GM12872 (cell line): ENCODE results near the gene GSTK1.

Experiments
- TF ChIP-seq, protein P1 (sequence below): IDR thresholded peaks from 3 replicates; pipeline ENCODE4 v1.5.1; 2011; ENCODE audit warnings: low read depth, mild to moderate bottlenecking, low read length, moderate library complexity; ENCODE audit not compliant: insufficient read depth

GSTK1 gene

DNA sequence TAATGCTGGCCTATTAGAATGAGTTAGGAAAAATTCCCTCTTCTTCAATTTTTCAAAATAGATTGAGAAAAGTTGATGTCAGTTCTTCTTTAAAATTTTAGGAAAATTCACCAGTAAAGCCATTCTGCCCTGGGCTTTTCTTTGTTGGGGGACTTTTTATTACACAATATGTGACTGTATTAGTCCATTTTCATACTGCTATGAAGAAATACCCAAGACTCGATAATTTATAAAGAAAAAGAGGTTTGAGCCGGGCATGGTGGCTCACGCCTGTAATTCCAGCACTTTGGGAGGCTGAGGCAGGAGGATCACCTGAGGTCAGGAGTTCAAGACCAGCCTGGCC is 28.7 kb upstream of the GSTK1 start:
- TF ChIP-seq, protein P1, sequence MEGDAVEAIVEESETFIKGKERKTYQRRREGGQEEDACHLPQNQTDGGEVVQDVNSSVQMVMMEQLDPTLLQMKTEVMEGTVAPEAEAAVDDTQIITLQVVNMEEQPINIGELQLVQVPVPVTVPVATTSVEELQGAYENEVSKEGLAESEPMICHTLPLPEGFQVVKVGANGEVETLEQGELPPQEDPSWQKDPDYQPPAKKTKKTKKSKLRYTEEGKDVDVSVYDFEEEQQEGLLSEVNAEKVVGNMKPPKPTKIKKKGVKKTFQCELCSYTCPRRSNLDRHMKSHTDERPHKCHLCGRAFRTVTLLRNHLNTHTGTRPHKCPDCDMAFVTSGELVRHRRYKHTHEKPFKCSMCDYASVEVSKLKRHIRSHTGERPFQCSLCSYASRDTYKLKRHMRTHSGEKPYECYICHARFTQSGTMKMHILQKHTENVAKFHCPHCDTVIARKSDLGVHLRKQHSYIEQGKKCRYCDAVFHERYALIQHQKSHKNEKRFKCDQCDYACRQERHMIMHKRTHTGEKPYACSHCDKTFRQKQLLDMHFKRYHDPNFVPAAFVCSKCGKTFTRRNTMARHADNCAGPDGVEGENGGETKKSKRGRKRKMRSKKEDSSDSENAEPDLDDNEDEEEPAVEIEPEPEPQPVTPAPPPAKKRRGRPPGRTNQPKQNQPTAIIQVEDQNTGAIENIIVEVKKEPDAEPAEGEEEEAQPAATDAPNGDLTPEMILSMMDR: no peak

DNA sequence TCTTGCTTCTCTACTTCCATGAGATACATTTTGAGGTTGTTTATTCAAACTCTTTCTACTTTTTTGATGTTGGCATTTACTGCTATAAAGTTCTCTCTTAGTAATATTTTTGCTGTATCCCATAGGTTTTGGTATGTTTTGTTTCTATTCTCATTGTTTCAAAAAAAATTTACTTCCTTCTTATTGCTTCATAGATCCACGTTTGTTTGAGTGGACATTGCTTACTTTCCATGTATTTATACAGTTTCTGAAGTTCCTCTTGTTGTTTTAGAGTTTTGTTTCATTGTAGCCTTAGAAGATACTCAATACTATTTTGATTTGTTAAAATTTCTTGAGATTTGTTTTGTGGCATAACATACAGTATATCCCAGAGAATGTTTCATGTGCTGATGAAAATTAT is 27.7 kb upstream of the GSTK1 start:
- TF ChIP-seq, protein P1: no peak

DNA sequence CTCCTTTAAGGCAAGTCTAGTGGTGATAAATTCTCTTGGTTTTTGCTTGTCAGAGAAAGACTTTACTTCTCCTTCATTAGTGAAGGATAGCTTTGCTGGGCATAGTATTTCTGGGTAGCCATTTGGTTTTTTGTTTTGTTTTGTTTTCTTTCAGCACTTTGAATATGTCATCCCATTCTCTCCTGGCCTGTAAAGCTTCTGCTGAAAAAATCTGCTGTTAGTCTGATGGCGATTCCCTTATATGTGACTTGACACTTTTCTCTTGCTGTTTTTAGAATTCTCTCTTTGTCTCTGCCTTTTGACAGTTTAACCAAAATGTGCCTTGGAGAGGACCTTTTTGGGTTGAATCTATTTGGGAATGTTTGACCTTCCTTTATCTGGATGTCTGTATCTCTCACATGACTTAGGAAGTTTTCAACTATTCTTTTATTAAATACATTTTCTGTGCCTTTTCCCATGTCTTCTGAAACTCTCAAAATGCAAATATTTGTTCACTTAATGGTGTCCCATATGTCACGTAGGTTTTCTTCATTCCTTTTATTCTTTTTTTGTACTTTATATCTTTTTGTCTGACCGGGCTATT is 26.7 kb upstream of the GSTK1 start:
- TF ChIP-seq, protein P1: no peak

DNA sequence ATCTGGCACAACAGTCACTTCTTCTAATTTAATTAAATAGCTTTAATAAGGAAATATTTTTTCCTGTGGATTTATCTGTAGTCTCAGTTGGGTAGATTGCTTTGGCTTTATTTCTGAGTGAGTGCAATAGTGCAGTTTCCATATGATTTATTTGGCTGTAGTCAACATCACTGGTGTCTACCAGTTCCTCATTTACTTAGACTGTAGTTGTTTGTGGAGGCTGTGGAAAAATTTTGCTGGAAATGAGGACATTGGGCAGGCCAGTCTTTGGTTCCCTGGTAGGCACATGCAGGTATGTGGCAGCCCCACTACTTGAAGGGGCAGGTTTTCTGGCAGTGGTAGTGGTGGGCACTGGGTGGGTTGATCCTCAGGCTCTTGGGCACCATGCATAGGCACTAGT is 25.9 kb upstream of the GSTK1 start:
- TF ChIP-seq, protein P1: no peak

DNA sequence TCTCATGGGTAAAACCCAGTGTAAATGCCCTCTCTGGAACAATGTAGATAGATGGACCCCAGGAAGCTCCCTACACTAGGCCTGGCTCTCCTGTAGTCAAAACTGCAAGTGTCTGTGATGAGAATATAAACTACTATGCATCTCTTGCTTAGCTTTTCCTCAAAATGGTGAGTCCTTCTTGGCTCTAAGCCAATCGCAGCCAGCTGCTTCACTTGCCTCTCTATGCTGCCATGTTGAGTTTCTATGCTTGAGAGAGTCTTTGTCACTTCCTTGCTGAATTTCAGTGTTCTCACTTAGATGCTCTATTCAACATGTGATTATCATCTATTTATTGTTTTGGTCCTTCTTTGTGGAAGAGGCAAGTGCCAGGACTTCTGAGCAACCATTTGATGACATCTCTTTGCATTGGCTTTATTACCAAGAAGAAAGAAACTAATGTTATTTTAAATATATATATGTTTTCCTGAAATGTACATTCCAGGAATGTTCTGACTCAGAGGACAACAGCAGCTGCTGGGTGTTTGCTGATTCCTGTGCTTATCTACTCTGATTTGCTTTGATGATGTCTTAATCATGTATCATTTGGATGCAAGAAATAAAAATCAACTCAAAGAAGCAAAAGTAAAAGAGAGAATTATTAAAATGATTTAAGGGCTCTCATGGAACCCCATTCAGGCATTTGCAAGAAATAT is 24.8 kb upstream of the GSTK1 start:
- TF ChIP-seq, protein P1: no peak

DNA sequence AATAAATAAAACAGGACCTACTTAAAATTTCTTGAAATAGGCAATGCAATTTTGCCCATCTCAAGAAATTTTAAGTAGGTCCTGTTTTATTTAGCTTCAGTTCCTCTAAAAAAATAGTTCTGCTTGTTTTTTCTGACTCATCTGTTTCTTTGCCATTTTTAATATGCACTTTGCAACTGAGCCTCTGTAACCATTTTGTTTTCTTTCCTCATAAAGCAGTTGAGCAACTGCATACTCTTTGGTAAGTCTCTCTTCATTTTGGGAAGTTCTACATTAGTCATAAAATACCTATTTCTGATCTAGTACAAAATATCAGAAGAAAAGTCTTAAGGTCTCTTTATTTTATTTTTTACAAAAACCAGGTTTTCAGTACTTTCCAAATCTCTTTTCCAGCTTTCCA is 23.4 kb upstream of the GSTK1 start:
- TF ChIP-seq, protein P1: no peak

DNA sequence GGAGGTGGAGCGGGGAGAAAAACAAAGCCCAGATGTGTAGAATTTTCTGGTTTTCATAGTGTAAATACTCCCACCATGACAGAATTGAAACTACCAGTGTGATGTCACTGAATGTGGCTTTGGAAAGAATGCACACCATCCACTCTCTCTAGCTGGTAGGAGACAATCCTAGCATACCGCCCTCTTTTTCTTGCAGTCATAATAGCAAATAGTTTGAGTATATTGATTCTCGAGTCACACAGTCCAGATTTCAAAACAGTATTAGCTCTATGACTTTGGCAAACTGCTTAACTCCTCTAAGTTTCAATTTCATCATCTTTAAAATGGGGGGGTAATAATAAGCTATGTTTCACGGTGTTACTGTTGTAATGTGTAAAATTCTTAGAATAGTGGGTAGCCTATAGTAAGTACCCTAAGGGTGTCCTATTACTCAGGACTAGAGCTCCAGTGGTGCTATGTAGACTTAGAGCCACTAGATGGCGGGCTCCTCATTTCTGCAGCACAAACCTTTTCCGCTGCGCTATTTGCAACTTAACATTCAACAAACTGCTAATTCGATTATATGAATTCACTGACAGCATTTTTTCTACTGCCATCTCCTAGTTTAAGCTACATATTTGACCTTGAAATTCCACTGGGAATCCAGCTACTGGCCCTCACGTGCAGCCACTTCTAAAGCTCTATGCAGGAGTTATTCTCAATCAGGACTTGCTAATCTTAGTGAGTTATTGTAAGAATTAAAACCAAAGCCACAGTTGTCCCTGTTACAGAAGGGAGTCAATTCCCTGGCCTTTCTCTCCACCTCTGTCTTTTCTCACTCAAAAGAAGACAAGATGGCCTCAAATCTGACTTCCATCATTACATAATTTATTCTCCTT is 22.7 kb upstream of the GSTK1 start:
- TF ChIP-seq, protein P1: peak; percentile 86
